ENCODE measurements around the gene RASA4B.

Gene RASA4B

DNA sequence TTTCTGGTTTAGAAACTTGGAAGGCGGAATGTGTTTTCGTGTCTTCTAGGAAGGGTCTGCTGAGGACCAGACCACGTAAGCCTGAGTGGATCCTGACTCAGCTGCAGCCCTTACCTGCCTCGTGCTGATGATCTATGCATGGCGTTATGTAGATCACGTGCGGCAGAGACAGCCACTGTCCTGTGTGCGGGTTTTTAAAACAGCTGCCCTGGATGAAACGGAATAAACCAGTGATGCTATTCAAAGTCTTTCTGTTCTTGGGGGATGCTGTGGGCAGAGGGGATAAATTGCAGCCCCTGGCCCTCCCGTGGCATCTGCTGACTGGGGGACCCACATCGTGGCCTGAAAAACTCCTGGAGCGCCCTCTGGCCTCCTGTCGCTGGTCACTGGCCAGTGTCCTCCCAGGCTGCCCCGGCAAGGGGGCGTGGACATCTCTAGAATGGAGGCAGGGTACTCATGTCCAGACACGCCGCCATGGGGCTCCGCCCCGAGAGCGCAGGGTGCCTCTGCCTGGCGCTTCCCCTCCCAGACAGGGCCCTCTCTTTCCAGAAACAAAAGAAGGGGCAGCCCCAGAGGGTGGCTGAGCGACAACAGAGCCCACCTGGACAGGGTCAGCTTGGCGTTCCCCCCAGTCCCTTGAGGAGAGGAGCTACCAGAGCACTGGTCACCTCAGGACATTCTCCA lies 66.1 kb downstream of the RASA4B start:
- DNase-seq: no peak

DNA sequence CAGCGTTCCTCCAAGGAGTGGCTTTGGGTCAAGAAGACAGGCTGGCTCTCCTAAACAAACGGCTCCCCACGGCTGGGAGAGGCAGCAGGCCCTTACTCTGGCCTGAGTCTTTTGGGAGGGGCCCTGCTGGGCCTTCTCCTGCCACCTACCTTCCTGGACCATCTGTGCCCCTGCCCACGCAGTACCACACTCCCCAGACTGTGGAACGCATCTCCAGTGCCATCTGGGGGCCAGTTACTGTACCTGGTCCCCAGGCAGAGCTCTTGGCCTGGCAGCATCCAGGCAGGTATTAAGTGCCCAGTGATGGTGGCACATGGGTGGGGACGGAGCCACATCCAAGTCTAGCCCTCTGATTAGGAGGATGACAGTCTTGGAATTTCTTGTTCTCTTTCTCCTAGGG lies 67.3 kb downstream of the RASA4B start:
- DNase-seq: no peak

DNA sequence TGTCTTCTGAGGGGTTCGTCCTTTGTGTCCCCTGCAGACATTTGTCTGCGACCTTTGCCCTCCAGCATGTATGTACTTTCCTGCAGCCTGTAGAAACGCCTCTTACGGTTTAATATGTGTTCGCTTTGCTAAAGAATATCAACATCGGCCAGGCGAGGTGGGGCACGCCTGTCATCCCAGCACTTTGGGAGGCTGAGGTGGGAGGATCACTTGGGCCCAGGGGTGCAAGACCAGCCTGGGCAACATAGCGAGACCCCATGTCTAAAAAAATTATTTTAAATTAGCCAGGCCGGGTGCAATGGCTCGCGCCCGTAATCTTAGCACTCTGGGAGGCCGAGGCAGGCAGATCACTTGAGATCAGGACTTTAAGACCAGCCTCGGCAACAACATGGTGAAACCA lies 68.4 kb downstream of the RASA4B start:
- DNase-seq: no peak

DNA sequence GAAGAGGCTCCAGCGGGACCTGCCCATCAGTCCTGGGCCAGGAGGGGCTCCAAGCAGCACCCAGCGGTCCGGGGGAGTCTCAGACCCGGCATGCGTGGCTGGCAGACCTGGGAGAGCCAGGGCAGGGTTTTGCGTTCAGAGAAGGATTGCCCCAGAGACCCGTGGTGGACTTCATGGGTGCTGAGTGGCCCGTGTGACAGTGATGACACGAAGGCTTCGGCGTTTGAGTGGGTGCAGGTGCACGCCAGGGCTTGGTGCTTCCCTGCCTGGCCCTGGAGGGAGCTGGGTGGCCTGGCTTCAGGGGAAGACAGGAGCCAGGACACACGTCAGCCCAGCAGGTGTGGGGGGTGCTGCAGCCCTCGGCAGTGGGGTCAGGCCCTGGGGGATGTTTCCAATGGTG lies 70.3 kb downstream of the RASA4B start:
- DNase-seq: no peak

DNA sequence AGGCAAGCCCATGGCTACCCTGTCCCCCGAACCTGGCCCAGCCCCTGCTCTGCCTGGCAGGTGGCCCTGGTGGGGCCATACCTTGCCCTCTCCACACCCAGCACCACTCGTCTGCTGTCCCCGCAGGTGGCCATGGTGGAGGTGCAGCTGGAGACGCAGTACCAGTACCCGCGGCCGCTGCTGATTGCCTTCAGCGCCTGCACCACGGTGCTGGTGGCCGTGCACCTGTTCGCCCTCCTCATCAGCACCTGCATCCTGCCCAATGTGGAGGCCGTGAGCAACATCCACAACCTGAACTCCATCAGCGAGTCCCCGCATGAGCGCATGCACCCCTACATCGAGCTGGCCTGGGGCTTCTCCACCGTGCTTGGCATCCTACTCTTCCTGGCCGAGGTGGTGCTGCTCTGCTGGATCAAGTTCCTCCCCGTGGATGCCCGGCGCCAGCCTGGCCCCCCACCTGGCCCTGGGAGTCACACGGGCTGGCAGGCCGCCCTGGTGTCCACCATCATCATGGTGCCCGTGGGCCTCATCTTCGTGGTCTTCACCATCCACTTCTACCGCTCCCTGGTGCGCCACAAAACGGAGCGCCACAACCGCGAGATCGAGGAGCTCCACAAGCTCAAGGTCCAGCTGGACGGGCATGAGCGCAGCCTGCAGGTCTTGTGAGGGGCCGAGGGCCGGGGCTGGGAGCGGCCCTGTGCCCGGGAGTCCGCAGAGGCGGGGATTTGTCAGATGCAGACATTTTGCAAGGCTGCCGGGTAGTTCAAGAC lies 71.0 kb downstream of the RASA4B start:
- no peak for DNase-seq

DNA sequence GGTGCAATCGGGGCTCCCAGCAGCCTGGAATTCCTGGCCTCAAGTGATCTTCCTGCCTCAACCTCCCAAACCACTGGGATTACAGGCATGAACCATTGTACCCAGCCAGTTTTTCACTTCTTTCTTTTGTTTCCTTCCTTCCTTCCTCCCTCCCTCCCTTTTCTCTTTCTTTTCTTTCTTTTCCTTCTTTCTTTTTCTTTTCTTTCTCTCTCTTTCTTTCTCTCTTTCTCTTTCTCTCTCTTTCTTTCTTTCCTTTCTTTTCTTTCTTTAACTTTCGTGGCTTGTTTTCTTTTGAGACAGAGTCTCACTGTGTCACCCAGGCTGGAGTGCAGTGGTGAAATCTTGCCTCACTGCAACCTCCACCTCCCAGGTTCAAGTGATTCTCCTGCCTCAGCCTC lies 71.9 kb downstream of the RASA4B start:
- DNase-seq: no peak

DNA sequence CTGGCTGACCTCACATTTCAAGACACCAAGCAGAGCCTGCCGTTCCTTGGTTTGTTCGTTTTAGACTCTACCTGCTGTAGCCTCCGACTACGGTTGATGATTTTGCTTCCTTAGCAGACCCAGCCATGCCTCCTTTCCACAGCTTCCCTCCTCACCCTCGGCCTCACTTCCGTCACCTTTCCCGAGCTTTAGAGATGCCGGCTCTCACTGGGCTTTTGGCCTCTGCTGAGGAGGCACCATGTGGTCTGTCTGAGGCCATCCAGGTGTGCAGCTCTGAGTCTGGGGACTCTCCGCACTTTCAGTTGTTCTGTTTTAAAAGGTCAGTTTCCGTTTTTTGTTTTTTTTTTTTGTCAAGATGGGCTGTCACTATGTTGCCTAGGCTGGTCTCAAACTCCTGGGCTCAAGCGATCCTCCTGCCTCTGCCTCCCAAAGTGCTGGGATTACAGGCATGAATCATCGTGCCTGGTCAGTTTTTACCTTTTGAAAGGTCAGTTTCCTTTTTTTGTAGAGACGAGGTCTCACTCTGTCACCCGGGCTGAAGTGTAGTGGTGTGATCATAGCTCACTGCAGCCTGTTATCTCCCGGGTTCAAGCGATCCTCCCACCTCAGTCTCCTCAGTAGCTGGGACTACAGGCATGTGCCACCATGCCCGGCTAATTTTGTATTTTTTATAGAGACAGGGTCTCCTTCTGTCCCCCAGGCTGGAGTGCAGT lies 72.5 kb downstream of the RASA4B start:
- no peak for DNase-seq

DNA sequence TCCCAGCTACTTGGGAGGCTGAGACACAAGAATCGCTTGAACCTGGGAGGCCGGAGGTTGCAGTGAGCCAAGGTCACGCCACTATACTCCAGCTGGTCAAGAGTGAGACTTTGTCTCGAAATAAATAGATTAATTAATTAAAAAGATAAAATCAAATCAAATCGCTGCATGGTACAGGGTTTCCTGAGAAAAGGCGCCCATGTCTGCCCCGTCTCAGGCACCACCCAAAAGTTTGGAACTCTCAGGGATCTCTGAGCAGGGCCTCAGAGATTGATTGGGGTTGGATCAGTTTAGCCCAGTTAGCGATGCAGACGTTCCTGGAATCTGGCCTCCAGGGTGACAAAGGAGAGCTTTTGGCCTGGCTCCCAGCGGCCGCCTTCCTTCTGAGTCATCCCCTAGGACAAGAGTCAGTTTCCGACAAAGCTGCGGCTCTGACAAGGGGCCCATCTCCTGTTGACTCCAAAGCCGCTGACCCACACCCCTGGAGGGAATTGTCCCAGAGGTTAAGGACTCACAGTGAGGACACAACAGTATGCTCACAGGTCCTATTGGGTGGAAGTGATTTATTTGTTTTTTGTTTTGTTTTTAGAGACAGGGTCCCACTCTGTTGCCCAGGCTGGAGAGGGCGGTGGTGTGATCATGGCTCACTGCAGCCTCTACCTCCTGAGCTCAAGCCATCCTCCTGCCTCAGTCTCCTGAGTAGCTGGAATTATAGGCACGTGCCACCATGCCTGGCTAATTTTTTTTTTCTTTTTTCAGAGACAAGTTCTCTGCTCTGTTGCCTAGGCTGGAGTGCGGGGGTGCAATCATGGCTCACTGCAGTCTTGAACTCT lies 77.4 kb downstream of the RASA4B start:
- DNase-seq: no peak

DNA sequence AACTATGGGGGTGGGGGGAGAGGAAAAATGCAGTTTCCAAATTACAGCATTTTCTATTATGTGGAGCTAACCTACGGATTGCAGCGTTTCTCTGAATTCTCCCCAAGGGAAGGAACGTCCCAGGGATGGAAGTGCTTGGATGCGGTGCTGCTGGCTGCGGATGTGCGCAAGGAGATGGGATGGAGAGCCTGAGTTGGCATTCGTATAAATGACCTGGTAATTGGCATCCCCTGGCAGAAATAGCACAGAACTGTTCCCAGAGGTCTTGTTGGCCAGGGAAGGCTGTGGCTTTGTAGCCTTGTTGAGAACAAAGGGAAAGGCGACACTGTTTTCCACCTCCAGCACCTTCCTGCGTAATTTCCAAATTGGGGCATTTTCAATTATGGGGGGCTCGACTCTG lies 81.5 kb downstream of the RASA4B start:
- no peak for DNase-seq

DNA sequence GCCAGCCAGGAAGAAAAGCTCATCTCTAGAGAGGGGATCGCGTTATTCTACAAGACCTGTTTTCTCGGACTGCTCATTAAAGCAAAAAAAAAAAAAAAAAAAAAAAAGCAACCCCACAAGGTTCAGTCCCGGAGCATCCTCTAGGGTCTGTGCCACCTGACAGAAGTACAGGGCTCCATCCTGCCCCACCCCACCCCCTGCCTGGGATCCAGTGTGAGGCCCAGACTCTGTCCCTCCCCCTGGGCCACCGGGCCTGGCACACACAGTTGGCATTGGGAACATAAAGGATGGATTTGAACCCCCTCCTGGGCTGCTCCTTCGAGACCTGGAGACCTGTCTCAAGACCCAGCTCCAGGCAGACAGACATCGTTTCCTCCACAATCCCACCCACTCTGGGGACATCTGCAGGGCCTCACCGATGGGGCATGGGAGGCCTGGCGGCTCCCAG lies 83.5 kb downstream of the RASA4B start:
- DNase-seq: no peak

DNA sequence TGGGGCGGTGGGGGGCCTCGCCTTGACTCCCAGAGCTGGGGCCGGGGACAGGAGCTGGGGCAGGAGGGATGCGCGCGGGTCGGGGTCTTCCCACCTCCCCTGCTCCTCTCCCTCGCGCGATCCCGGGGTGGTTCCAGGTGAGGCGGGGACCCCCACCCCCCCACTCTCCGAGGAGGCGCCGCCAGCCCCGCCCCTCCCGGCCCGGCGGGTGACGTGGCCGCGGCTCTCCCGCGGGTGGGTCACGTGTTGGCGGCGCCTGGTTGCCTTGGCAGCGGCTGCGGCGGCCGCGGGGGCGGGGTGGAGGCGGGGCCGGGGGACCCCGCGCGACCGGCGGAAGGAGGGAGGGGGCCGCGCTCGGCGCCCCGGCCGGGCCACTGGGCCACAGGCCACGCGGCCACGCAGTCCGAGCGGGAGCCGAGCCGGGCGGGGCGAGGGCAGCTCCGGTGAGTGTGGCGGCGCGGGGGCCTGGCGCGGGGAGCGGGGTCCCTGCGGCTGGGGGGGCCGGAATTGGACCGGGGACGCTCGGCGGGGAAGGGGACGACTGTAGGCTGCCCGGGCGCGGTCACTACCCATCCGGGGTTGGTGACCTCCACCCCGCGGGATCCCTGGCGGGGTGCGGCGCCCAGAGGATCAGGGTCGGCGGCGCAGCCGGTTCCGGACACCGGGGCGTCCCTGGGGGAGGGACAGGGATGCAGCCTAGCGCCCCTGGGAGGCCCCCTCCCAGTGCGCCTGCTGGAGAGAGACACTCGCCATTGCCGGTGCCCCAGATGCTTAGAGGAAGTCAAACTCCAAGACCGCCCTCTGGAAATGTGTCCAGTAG lies 84.1 kb downstream of the RASA4B start, which contains the start of gene ORAI2:
TSS of gene ORAI2 (plus strand) at position 357 of the 820 bp plus-strand sequence. CDS start 5,382 bp downstream, outside the sequence.
- no peak for DNase-seq
